NCI-H1105 treated with DMSO at 0.1 percent for 48 hours (cell line): ENCODE results near the gene CALN1.
"Not testable (repeated sequence)": the region's sequence is repeated elsewhere in the genome, so short reads cannot be mapped to it uniquely, and the experiment has no call there.

Source experiments
- DNase-seq: peaks from one replicate; lab custom pipeline; 2025; lab: John Stamatoyannopoulos, UW

The CALN1 gene

GRCh38 chr7:72267291-72267800, 144.8 kb downstream of the CALN1 start:
- DNase-seq = no peak

- no peak for DNase-seq
Measured at GRCh38 chr7:72266771-72267170, 145.4 kb downstream of the CALN1 start.

- DNase-seq = no peak
Measured at GRCh38 chr7:72265071-72265904, 146.8 kb downstream of the CALN1 start.

- no peak for DNase-seq
Measured at GRCh38 chr7:72260406-72260805, 151.7 kb downstream of the CALN1 start.

- DNase-seq = no peak
Measured at GRCh38 chr7:72258074-72258473, 154.1 kb downstream of the CALN1 start.

GRCh38 chr7:72254455-72254854, 157.7 kb downstream of the CALN1 start:
- no peak for DNase-seq

- DNase-seq = no peak
Measured at GRCh38 chr7:72249106-72249505, 163.0 kb downstream of the CALN1 start.

GRCh38 chr7:72244826-72245398, 167.2 kb downstream of the CALN1 start:
- no peak for DNase-seq

GRCh38 chr7:72243329-72243728, 168.8 kb downstream of the CALN1 start:
- no peak for DNase-seq

GRCh38 chr7:72235351-72235750, 176.8 kb downstream of the CALN1 start:
- DNase-seq = no peak

- DNase-seq = no peak
Measured at GRCh38 chr7:72234086-72234485, 178.1 kb downstream of the CALN1 start.

GRCh38 chr7:72230281-72230680, 181.9 kb downstream of the CALN1 start:
- no peak for DNase-seq

GRCh38 chr7:72223351-72223750, 188.8 kb downstream of the CALN1 start:
- no peak for DNase-seq

- DNase-seq = no peak
Measured at GRCh38 chr7:72222136-72222535, 190.0 kb downstream of the CALN1 start.

GRCh38 chr7:72219500-72219899, 192.6 kb downstream of the CALN1 start:
- DNase-seq = no peak

GRCh38 chr7:72217151-72217550, 195.0 kb downstream of the CALN1 start:
- DNase-seq = no peak

- no peak for DNase-seq
Measured at GRCh38 chr7:72213769-72214168, 198.4 kb downstream of the CALN1 start.

GRCh38 chr7:72213081-72213480, 199.1 kb downstream of the CALN1 start:
- DNase-seq = no peak

GRCh38 chr7:72211175-72211574, 201.0 kb downstream of the CALN1 start:
- DNase-seq = no peak

GRCh38 chr7:72209006-72209405, 203.1 kb downstream of the CALN1 start:
- DNase-seq = not testable (repeated sequence)

GRCh38 chr7:72196176-72196575, 216.0 kb downstream of the CALN1 start:
- DNase-seq = no peak

GRCh38 chr7:72190919-72191318, 221.2 kb downstream of the CALN1 start:
- DNase-seq = no peak

- no peak for DNase-seq
Measured at GRCh38 chr7:72190146-72190545, 222.0 kb downstream of the CALN1 start.

- no peak for DNase-seq
Measured at GRCh38 chr7:72187179-72187578, 225.0 kb downstream of the CALN1 start.
